ENCODE measurements around the gene RTEL1.
A peak's percentile ranks its signal among the peaks of the same experiment; 100 is the strongest.

RTEL1 gene

DNA sequence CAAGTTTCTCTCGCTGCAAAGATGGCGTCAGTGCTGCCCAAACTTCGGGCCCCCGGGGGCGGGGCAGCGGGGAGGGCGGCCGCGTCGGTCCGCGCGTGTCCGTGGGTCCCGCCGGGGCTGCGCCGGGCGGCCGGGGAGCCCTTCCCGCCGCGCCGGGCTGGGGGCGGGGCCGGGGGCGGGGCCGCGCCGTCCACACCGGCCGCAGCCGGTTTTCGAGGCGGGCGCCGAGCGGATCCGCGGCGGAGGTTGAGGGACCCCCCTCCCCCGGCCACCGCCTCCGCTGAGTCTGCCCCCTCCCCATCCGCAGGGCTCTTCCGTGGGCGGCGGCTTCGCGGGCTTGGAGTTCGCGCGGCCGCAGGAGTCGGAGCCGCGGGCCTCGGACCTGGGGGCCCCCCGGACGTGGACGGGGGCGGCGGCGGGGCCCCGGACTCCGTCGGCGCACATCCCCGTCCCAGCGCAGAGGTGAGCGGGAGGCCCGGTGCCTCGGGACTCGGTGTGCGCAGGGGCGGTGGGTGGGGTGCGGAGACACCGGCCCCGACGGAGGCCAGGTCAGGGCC is 82.0 kb downstream of the RTEL1 start:
- Histone ChIP-seq H3K4me1 (ENCODE audit: control insufficient read depth, insufficient read depth, low read length, unreplicated experiment) (peaks cover 9% of the 10 kb centered on the region), H2AFZ (ENCODE audit: low read length, unreplicated experiment) (no peak overlapping the region), H3K79me2 (ENCODE audit: control insufficient read depth, insufficient read depth, low read length, unreplicated experiment) (peaks cover 9% of the 10 kb centered on the region), H3K36me3 (ENCODE audit: insufficient read depth, low read length) (peaks cover 4% of the 10 kb centered on the region; the same call in 1 of the 2 replicates), H3K4me3 (ENCODE audit: low read depth, low read length) (peak overlapping the region; percentile 86), H3K27ac (ENCODE audit: low read depth, low read length) (peak overlapping the region; percentile 71), H3K27me3 (ENCODE audit: insufficient read depth, low read length) (no peaks in the 10 kb centered on the region)

DNA sequence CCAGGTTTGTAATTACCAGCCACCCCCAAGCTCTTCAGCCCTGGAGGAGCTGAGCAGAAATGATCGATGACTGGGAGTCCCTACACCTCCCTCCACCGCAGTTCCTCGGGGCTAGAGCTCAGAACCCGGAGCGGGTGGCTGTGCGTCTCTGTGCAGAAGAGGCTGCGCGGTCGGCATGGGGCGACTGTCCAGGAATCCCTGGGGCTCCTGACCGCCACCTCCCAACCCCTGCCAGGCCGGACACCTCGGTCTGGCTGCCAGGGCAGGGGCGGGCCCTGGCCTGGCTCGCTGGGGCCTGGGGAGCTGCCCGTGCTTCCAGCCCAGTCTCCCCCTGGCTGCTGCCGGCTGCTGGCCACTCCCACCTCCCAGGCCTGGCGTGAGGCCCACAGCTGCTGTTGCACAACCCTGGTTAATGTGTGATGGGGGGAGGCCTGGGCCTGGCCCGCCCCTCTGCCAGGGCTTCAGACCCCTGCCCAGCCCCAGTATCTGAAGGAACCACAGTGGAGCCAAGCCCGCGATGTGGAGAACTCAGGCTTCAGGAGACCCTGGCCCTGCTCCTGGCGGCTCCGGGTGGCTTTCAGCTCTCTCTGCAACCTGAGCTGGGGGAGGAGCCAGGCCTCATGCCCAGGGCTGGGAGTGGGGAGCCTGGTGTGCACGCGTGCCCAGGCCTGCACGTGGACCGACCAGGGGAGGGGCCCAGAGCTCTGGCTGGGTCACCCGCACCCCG is 82.7 kb downstream of the RTEL1 start:
- Histone ChIP-seq H3K36me3 (ENCODE audit: insufficient read depth, low read length) (peaks cover 4% of the 10 kb centered on the region; the same call in 1 of the 2 replicates), H3K4me1 (ENCODE audit: control insufficient read depth, insufficient read depth, low read length, unreplicated experiment) (peaks cover 9% of the 10 kb centered on the region), H3K79me2 (ENCODE audit: control insufficient read depth, insufficient read depth, low read length, unreplicated experiment) (peaks cover 9% of the 10 kb centered on the region)

GRCh38 chr20:63741354-63741675 is 83.2 kb downstream of the RTEL1 start:
- Histone ChIP-seq H3K4me1 (ENCODE audit: control insufficient read depth, insufficient read depth, low read length, unreplicated experiment) (peaks cover 9% of the 10 kb centered on the region), H2AFZ (ENCODE audit: low read length, unreplicated experiment) (no peak overlapping the region), H3K79me2 (ENCODE audit: control insufficient read depth, insufficient read depth, low read length, unreplicated experiment) (peaks cover 9% of the 10 kb centered on the region), H3K27me3 (ENCODE audit: insufficient read depth, low read length) (no peaks in the 10 kb centered on the region), H3K36me3 (ENCODE audit: insufficient read depth, low read length) (peaks cover 4% of the 10 kb centered on the region; the same call in 1 of the 2 replicates), H3K27ac (ENCODE audit: low read depth, low read length) (no peak overlapping the region), H3K4me3 (ENCODE audit: low read depth, low read length) (peak overlapping the region; percentile 86)

More for the DNA sequence above, 82.7 kb downstream of the RTEL1 start:
- Histone ChIP-seq H3K27me3 (ENCODE audit: insufficient read depth, low read length) (no peaks in the 10 kb centered on the region), H2AFZ (ENCODE audit: low read length, unreplicated experiment) (no peak overlapping the region), H3K27ac (ENCODE audit: low read depth, low read length) (peak overlapping the region; percentile 71), H3K4me3 (ENCODE audit: low read depth, low read length) (peak overlapping the region; percentile 86)

GRCh38 chr20:63741676-63742380 is 83.7 kb downstream of the RTEL1 start:
- Histone ChIP-seq H3K27me3 (ENCODE audit: insufficient read depth, low read length) (no peaks in the 10 kb centered on the region), H2AFZ (ENCODE audit: low read length, unreplicated experiment) (no peak overlapping the region), H3K4me3 (ENCODE audit: low read depth, low read length) (peak overlapping the region; percentile 86), H3K4me1 (ENCODE audit: control insufficient read depth, insufficient read depth, low read length, unreplicated experiment) (peaks cover 9% of the 10 kb centered on the region), H3K27ac (ENCODE audit: low read depth, low read length) (no peak overlapping the region), H3K36me3 (ENCODE audit: insufficient read depth, low read length) (peaks cover 4% of the 10 kb centered on the region; the same call in 1 of the 2 replicates), H3K79me2 (ENCODE audit: control insufficient read depth, insufficient read depth, low read length, unreplicated experiment) (peaks cover 9% of the 10 kb centered on the region)

- H3K4me3 ChIP-seq (ENCODE audit: low read depth, low read length) = no peak overlapping the region
- H3K27me3 ChIP-seq (ENCODE audit: insufficient read depth, low read length) = no peaks in the 10 kb centered on the region
- H3K27ac ChIP-seq (ENCODE audit: low read depth, low read length) = no peak overlapping the region
- H3K4me1 ChIP-seq (ENCODE audit: control insufficient read depth, insufficient read depth, low read length, unreplicated experiment) = peaks cover 9% of the 10 kb centered on the region
- peaks cover 9% of the 10 kb centered on the region for H3K79me2 ChIP-seq (ENCODE audit: control insufficient read depth, insufficient read depth, low read length, unreplicated experiment)
- peaks cover 4% of the 10 kb centered on the region; the same call in 1 of the 2 replicates for H3K36me3 ChIP-seq (ENCODE audit: insufficient read depth, low read length)
- no peak overlapping the region for H2AFZ ChIP-seq (ENCODE audit: low read length, unreplicated experiment)
Observed at GRCh38 chr20:63742381-63743024, 84.4 kb downstream of the RTEL1 start.

DNA sequence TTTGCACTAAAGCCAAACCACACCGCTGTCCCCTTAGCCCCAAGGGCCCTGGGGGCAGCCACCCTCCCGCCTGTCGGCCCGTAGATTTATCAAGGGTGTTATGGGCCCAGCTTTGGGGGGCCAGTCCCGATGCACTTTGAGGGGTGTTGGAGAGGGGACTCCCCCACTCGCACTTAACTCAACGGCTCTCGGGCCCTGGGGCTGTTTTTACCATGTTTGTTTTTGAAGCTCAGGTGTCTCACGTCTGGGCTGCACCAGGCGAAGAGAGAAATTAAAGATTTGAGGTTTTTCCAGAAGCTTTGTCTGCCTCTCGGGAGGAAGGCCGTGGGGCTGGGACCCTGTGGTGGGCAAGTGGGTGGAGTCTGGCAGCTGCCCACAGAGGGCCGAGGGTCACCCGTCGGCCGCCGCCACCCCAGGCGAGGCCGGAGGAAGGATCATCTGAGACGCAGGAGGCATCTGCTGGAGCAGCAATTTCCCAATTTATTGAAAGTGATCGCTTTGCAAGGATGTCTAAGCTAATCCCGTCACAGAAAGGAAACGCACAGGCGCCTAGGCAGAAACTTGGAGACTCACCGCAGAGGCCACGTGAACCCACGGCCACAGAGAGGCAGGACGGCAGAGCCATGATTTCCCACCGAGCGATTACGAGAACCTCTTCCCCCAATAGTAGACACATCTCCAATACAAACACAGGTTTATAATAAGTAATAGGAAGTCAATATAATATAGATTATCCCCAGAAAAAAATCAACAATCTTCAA is 85.3 kb downstream of the RTEL1 start:
- H3K36me3 ChIP-seq (ENCODE audit: insufficient read depth, low read length) = peaks cover 4% of the 10 kb centered on the region; the same call in 1 of the 2 replicates
- H2AFZ ChIP-seq (ENCODE audit: low read length, unreplicated experiment) = no peak overlapping the region
- H3K27me3 ChIP-seq (ENCODE audit: insufficient read depth, low read length) = no peaks in the 10 kb centered on the region
- H3K4me1 ChIP-seq (ENCODE audit: control insufficient read depth, insufficient read depth, low read length, unreplicated experiment) = peaks cover 9% of the 10 kb centered on the region
- H3K4me3 ChIP-seq (ENCODE audit: low read depth, low read length) = no peak overlapping the region
- peaks cover 9% of the 10 kb centered on the region for H3K79me2 ChIP-seq (ENCODE audit: control insufficient read depth, insufficient read depth, low read length, unreplicated experiment)
- H3K27ac ChIP-seq (ENCODE audit: low read depth, low read length) = no peak overlapping the region

DNA sequence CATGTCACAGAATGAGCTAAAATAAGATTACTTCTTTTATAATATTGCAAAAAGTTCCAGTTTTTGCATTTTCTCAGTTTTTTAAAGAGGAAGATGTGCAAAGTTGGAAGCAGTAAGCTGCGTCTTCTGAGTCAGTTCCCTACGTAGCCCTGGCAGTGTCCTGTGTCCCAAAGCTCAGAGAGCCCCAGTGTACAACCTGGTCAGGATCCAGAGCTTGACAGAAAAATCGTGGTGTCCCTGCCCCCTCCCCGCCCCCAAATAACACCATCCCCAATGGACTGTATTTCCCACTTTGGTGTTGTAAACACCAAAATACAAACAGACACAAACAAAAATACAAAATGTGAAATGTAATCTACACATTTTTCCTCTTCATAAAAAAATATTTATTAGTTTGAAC is 86.0 kb downstream of the RTEL1 start:
- peaks cover 4% of the 10 kb centered on the region; the same call in 1 of the 2 replicates for H3K36me3 ChIP-seq (ENCODE audit: insufficient read depth, low read length)
- H3K4me3 ChIP-seq (ENCODE audit: low read depth, low read length) = no peak overlapping the region
- H3K27ac ChIP-seq (ENCODE audit: low read depth, low read length) = no peak overlapping the region
- H3K79me2 ChIP-seq (ENCODE audit: control insufficient read depth, insufficient read depth, low read length, unreplicated experiment) = peaks cover 9% of the 10 kb centered on the region
- no peaks in the 10 kb centered on the region for H3K27me3 ChIP-seq (ENCODE audit: insufficient read depth, low read length)
- H2AFZ ChIP-seq (ENCODE audit: low read length, unreplicated experiment) = no peak overlapping the region
- peaks cover 9% of the 10 kb centered on the region for H3K4me1 ChIP-seq (ENCODE audit: control insufficient read depth, insufficient read depth, low read length, unreplicated experiment)

GRCh38 chr20:63744574-63745423 is 86.7 kb downstream of the RTEL1 start:
- peaks cover 4% of the 10 kb centered on the region; the same call in 1 of the 2 replicates for H3K36me3 ChIP-seq (ENCODE audit: insufficient read depth, low read length)
- H3K4me1 ChIP-seq (ENCODE audit: control insufficient read depth, insufficient read depth, low read length, unreplicated experiment) = peaks cover 9% of the 10 kb centered on the region

GRCh38 chr20:63745424-63745805 is 87.3 kb downstream of the RTEL1 start:
- Histone ChIP-seq H2AFZ (ENCODE audit: low read length, unreplicated experiment) (no peak overlapping the region), H3K36me3 (ENCODE audit: insufficient read depth, low read length) (peaks cover 4% of the 10 kb centered on the region; the same call in 1 of the 2 replicates), H3K4me3 (ENCODE audit: low read depth, low read length) (no peak overlapping the region), H3K27ac (ENCODE audit: low read depth, low read length) (no peak overlapping the region), H3K27me3 (ENCODE audit: insufficient read depth, low read length) (no peaks in the 10 kb centered on the region), H3K79me2 (ENCODE audit: control insufficient read depth, insufficient read depth, low read length, unreplicated experiment) (peaks cover 9% of the 10 kb centered on the region), H3K4me1 (ENCODE audit: control insufficient read depth, insufficient read depth, low read length, unreplicated experiment) (peaks cover 9% of the 10 kb centered on the region)

More at GRCh38 chr20:63744574-63745423, 86.7 kb downstream of the RTEL1 start:
- H3K27me3 ChIP-seq (ENCODE audit: insufficient read depth, low read length) = no peaks in the 10 kb centered on the region
- H3K79me2 ChIP-seq (ENCODE audit: control insufficient read depth, insufficient read depth, low read length, unreplicated experiment) = peaks cover 9% of the 10 kb centered on the region
- H2AFZ ChIP-seq (ENCODE audit: low read length, unreplicated experiment) = no peak overlapping the region
- no peak overlapping the region for H3K4me3 ChIP-seq (ENCODE audit: low read depth, low read length)
- no peak overlapping the region for H3K27ac ChIP-seq (ENCODE audit: low read depth, low read length)

All from ACC112 (cell line).